ENCODE results near the gene DAB1.

DNA sequence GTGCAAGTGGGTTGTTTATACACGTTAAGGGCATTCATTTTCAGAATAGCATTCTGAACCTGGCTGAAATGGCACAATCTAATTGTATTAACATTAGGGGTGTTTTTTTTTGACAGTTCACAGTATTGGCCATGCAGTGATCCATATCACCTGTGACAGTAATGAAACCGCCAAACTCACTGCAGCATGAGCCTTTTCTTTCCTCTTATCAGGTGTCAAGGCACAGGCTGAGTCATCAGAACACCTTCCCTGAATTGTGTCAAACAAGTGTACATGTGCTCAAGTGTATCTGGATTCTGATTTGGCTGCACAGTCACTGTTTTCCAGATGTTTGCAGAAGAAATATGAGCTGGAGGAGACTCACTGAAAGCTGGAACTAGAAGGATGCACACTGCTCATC, 410.3 kb downstream of the DAB1 start:
- TF ChIP-seq, protein P1, sequence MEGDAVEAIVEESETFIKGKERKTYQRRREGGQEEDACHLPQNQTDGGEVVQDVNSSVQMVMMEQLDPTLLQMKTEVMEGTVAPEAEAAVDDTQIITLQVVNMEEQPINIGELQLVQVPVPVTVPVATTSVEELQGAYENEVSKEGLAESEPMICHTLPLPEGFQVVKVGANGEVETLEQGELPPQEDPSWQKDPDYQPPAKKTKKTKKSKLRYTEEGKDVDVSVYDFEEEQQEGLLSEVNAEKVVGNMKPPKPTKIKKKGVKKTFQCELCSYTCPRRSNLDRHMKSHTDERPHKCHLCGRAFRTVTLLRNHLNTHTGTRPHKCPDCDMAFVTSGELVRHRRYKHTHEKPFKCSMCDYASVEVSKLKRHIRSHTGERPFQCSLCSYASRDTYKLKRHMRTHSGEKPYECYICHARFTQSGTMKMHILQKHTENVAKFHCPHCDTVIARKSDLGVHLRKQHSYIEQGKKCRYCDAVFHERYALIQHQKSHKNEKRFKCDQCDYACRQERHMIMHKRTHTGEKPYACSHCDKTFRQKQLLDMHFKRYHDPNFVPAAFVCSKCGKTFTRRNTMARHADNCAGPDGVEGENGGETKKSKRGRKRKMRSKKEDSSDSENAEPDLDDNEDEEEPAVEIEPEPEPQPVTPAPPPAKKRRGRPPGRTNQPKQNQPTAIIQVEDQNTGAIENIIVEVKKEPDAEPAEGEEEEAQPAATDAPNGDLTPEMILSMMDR (IDR thresholded peaks at IDR 0.05; ENCODE audit: low read depth, low read length, poor library complexity, severe bottlenecking), result no peak
- TF ChIP-seq EZH2phosphoT487 (IDR thresholded peaks at IDR 0.05; ENCODE audit: borderline replicate concordance, low read length), result no peak

All from DOHH2 (cell line).